Sciatic nerve (tissue), 2 donors: ENCODE data around the gene FAM168A. TPM values are rescaled to one million over a fixed set of nuclear protein-coding genes. Genes with fewer than 3 reads are reported as not detected.

Source experiments
- ATAC-seq: fragments of 200-7000 bp; cut with Tn5 transposase; one replicate; pipeline ENCODE4 v1.9.1; 2020; ENCODE audit warnings: mild to moderate bottlenecking, moderate library complexity
- DNase-seq: peaks from one replicate; pipeline ENCODE4 v3.0.0-alpha.2; 2020; ENCODE audit warnings: low spot score
- intact Hi-C: fragments of 100-400 bp; cut with DNase I; formaldehyde crosslinking; loops from one replicate; pipeline ENCODE4 v1.14.2; 2022
- total RNA-seq: library from RNA; stranded (reverse); fragmentation: NEBNext Ultra II Directional; extraction: Animal tissue kit (Norgen Biotek cat#: 25700); gene quantifications from one replicate; pipeline ENCODE4 v1.2.1, GENCODE V29; 2021
- donor health status: DM: no; HTN: no; CAD: no.
- donor health status: DM: no; HTN: no; CAD: no.

The FAM168A gene
- total RNA-seq, 1 donor from 2014 or later = 52.2 TPM

GRCh38 chr11:73415854-73416615 lies 181.9 kb downstream of the FAM168A start:
- no peak for DNase-seq
- peak; percentile 49 for ATAC-seq
- intact Hi-C loops = no loop called here

- DNase-seq (no peak), ATAC-seq (peak; percentile 79)
- intact Hi-C loops = no loop called here
Observed at GRCh38 chr11:73414977-73415651, 182.8 kb downstream of the FAM168A start.

- intact Hi-C loops = no loop called here
- ATAC-seq (no peak), DNase-seq (no peak)
Observed at GRCh38 chr11:73413256-73413655, 184.7 kb downstream of the FAM168A start.

GRCh38 chr11:73412308-73412707 lies 185.6 kb downstream of the FAM168A start:
- ATAC-seq = no peak
- no peak for DNase-seq
- intact Hi-C loops = no loop called here

- DNase-seq (no peak), ATAC-seq (no peak)
- intact Hi-C loops = no loop called here
Observed at GRCh38 chr11:73411031-73411430, 186.9 kb downstream of the FAM168A start.

- DNase-seq = no peak
- ATAC-seq = no peak
- intact Hi-C loops = no loop called here
Observed at GRCh38 chr11:73410627-73411026, 187.3 kb downstream of the FAM168A start.

- intact Hi-C loops = loop anchor here (10.0 kb wide), 1 partner anchor 255 kb away; no protein-coding TSS in a partner anchor
- DNase-seq (no peak), ATAC-seq (no peak)
Observed at GRCh38 chr11:73409431-73409830, 188.5 kb downstream of the FAM168A start.

GRCh38 chr11:73406619-73407018 lies 191.3 kb downstream of the FAM168A start:
- no peak for ATAC-seq
- intact Hi-C loops = loop anchor here (10.0 kb wide), 1 partner anchor 258 kb away; no protein-coding TSS in a partner anchor
- DNase-seq = no peak

GRCh38 chr11:73406131-73406530 lies 191.8 kb downstream of the FAM168A start:
- intact Hi-C loops = loop anchor here (10.0 kb wide), 1 partner anchor 259 kb away; no protein-coding TSS in a partner anchor
- peak; percentile 54 for ATAC-seq

GRCh38 chr11:73405146-73405510 lies 192.8 kb downstream of the FAM168A start:
- ATAC-seq = no peak
- no peak for DNase-seq
- intact Hi-C loops = loop anchor here (10.0 kb wide), 1 partner anchor 260 kb away; no protein-coding TSS in a partner anchor

More at GRCh38 chr11:73406131-73406530, 191.8 kb downstream of the FAM168A start:
- no peak for DNase-seq

- DNase-seq (no peak), ATAC-seq (no peak)
- intact Hi-C loops = loop anchor here (10.0 kb wide), 1 partner anchor 260 kb away; no protein-coding TSS in a partner anchor
Observed at GRCh38 chr11:73404506-73405145, 193.3 kb downstream of the FAM168A start.

GRCh38 chr11:73404048-73404447 lies 193.9 kb downstream of the FAM168A start:
- ATAC-seq = peak; percentile 89
- DNase-seq = peak; percentile 84
- intact Hi-C loops = loop anchor here (10.0 kb wide), 1 partner anchor 261 kb away; no protein-coding TSS in a partner anchor

GRCh38 chr11:73403541-73403940 lies 194.4 kb downstream of the FAM168A start:
- intact Hi-C loops = loop anchor here (10.0 kb wide), 1 partner anchor 261 kb away; no protein-coding TSS in a partner anchor
- ATAC-seq = no peak
- DNase-seq = no peak

- DNase-seq = no peak
- intact Hi-C loops = loop anchor here (10.0 kb wide), 1 partner anchor 262 kb away; no protein-coding TSS in a partner anchor
- no peak for ATAC-seq
Observed at GRCh38 chr11:73402834-73403185, 195.1 kb downstream of the FAM168A start.

GRCh38 chr11:73401924-73402833 lies 195.7 kb downstream of the FAM168A start:
- intact Hi-C loops = loop anchor here (10.0 kb wide), 1 partner anchor 263 kb away; no protein-coding TSS in a partner anchor
- no peak for DNase-seq
- no peak for ATAC-seq

- intact Hi-C loops = loop anchor here (10.0 kb wide), 1 partner anchor 263 kb away; no protein-coding TSS in a partner anchor
- ATAC-seq (no peak), DNase-seq (no peak)
Observed at GRCh38 chr11:73401217-73401923, 196.5 kb downstream of the FAM168A start.

- intact Hi-C loops = loop anchor here (10.0 kb wide), 1 partner anchor 265 kb away; no protein-coding TSS in a partner anchor
- no peak for ATAC-seq
Observed at GRCh38 chr11:73400293-73400692, 197.6 kb downstream of the FAM168A start.

GRCh38 chr11:73399636-73400035 lies 198.3 kb downstream of the FAM168A start:
- intact Hi-C loops = loop anchor here (10.0 kb wide), 1 partner anchor 265 kb away; no protein-coding TSS in a partner anchor
- ATAC-seq = no peak
- no peak for DNase-seq

More at GRCh38 chr11:73400293-73400692, 197.6 kb downstream of the FAM168A start:
- no peak for DNase-seq
